ENCODE data around the gene SREBF2. TPM values are rescaled to one million over a fixed set of nuclear protein-coding genes. Genes with fewer than 3 reads are reported as not detected.

SREBF2 gene
- total and polyA plus RNA-seq, 2 donors (not counting 1 experiment from before 2014, with no cell fraction given) = 116 to 287 TPM

DNA sequence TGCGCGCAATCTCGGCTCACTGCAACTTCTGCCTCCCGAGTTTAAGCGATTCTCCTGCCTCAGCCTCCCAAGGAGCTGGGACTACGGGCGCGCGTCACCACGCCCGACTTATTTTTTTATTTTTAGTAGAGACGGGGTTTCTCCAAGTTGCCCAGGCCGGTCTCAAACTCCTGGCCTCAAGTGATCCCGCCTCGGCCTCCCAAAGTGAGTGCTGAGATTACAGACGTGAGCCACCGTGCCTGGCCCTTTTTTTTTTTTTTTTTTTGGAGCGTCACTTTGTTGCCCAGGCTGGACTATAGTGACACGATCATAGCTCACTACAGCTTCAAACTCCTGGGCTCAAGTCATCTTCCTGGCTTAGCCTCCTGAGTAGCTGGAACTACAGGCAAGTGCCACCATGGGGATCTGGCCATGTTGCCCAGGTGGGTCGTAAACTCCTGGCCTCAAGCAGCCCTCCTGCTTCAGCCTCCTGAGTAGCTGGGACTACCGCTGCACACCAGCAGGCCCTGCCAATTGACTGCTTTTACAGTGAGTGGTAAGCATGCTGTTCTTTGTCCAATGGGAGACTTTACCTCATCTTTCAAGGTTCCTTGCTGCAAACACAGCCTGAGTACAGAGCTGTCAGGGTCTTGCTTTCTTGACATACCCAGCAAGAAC lies 114.6 kb downstream of the SREBF2 start:
- Histone ChIP-seq H2AFZ (ENCODE audit: insufficient read depth, low read depth, low read length, poor library complexity, severe bottlenecking) (peak overlapping the region; percentile 74), H3K4me1 (ENCODE audit: control insufficient read depth in 2 of 2, insufficient read depth in 2 of 2, low read length in 2 of 2) (peaks cover 27 to 51% of the 10 kb centered on the region in 2 donors), H3K9ac (ENCODE audit: low read length) (peak overlapping the region; percentile 71), H3K27me3 (replicated peaks in 1 of 4; ENCODE audit: control extremely low read depth in 1 of 4, control insufficient read depth in 3 of 4, insufficient read depth in 4 of 4, low read length in 3 of 4) (peaks cover 0 to 10% (median 0%) of the 10 kb centered on the region in 4 experiments), H4K20me1 (ENCODE audit: control insufficient read depth, insufficient read depth, low read length, poor library complexity, severe bottlenecking) (no peaks in the 10 kb centered on the region), H3K4me2 (replicated peaks; ENCODE audit: low read depth, low read length, poor library complexity, severe bottlenecking) (peak overlapping the region; percentile 94), H3K4me3 (ENCODE audit: control extremely low read depth in 1 of 5, extremely low read depth in 1 of 5, insufficient read depth in 1 of 5, low read depth in 2 of 5, low read length in 4 of 5) (peak overlapping the region in 4 of 5 experiments; percentile 55 to 86 (median 73)), H3K79me2 (ENCODE audit: control insufficient read depth, insufficient read depth, low read length) (no peaks in the 10 kb centered on the region), H3K27ac (ENCODE audit: low read length in 2 of 2) (no peak overlapping the region), H3K36me3 (replicated peaks in 1 of 2; ENCODE audit: control extremely low read depth in 1 of 2, control insufficient read depth in 1 of 2, extremely low read depth in 1 of 2, insufficient read depth in 2 of 2, low read length in 1 of 2) (no peaks in the 10 kb centered on the region), H3K9me3 (ENCODE audit: control extremely low read depth in 1 of 3, control insufficient read depth in 2 of 3, insufficient read depth in 1 of 3, low read length in 2 of 3) (no peaks in the 10 kb centered on the region)
- H3K4me1 Mint-ChIP-seq = peaks cover 45% of the 10 kb centered on the region
- ATAC-seq (ENCODE audit: low read depth) (no peak), DNase-seq (no peak)
- intact Hi-C loops (cut with micrococcal nuclease) = loop anchor here (1.0 to 2.0 kb wide), 2 partner anchors 51 to 167 kb away; partner anchors contain the start of gene WBP2NL
- TF ChIP-seq EZH2 (IDR thresholded peaks at IDR 0.05; ENCODE audit: borderline replicate concordance, insufficient read depth, low read depth, low read length, poor library complexity, severe bottlenecking) (no peak), CTCF (IDR thresholded peaks at IDR 0.05) (no peak)
- 83% methylated on average over 20 of the region's 21 CpGs for WGBS (ENCODE audit: insufficient coverage)
- H3K4me3 Mint-ChIP-seq = peak overlapping the region; percentile 97
- no peaks in the 10 kb centered on the region for H3K9me3 Mint-ChIP-seq (ENCODE audit: insufficient read depth)
- H3K27me3 Mint-ChIP-seq = no peaks in the 10 kb centered on the region
- ChIA-PET CTCF (interaction anchor here (1.0 to 5.5 kb wide), 8 partner anchors 8 to 450 kb away, joined by 3 to 52 read pairs (median 4); partner anchors contain the start of genes MEI1 and TNFRSF13C), POLR2A (interaction anchor here (0.5 to 2.2 kb wide), 12 partner anchors 18 to 1179 kb away, joined by 3 to 13 read pairs (median 6); partner anchors contain the start of genes CCDC134, NDUFA6, SNU13 and SREBF2)
- no peak overlapping the region for H3K27ac Mint-ChIP-seq

- peaks cover 0 to 10% (median 0%) of the 10 kb centered on the region in 4 experiments for H3K27me3 ChIP-seq (replicated peaks in 1 of 4; ENCODE audit: control extremely low read depth in 1 of 4, control insufficient read depth in 3 of 4, insufficient read depth in 4 of 4, low read length in 3 of 4)
- POLR2A ChIA-PET = interaction anchor here (0.6 to 2.2 kb wide), 4 partner anchors 19 to 155 kb away, joined by 5 to 13 read pairs (median 7); partner anchors contain the start of gene SREBF2
- intact Hi-C loops (cut with micrococcal nuclease) = no loop called here
- no peaks in the 10 kb centered on the region for H3K79me2 ChIP-seq (ENCODE audit: control insufficient read depth, insufficient read depth, low read length)
- peaks cover 28 to 57% of the 10 kb centered on the region in 2 donors for H3K4me1 ChIP-seq (ENCODE audit: control insufficient read depth in 2 of 2, insufficient read depth in 2 of 2, low read length in 2 of 2)
- no peak overlapping the region for H3K27ac ChIP-seq (ENCODE audit: low read length in 2 of 2)
- ATAC-seq (ENCODE audit: low read depth) = no peak
- no peak overlapping the region for H3K9ac ChIP-seq (ENCODE audit: low read length)
- DNase-seq = no peak
- H3K4me3 ChIP-seq (ENCODE audit: control extremely low read depth in 1 of 5, extremely low read depth in 1 of 5, insufficient read depth in 1 of 5, low read depth in 2 of 5, low read length in 4 of 5) = no peak overlapping the region
- CTCF ChIA-PET = interaction anchor here (1.1 to 6.1 kb wide), 6 partner anchors 9 to 449 kb away, joined by 3 to 53 read pairs (median 4); partner anchors contain the start of genes MEI1 and TNFRSF13C
- no peak overlapping the region for H2AFZ ChIP-seq (ENCODE audit: insufficient read depth, low read depth, low read length, poor library complexity, severe bottlenecking)
- Mint-ChIP-seq H3K9me3 (ENCODE audit: insufficient read depth) (no peaks in the 10 kb centered on the region), H3K27me3 (no peaks in the 10 kb centered on the region), H3K4me1 (peaks cover 50% of the 10 kb centered on the region), H3K27ac (no peak overlapping the region), H3K4me3 (no peak overlapping the region)
- no CpG with 5 or more reads among the region's 2 CpGs for WGBS (ENCODE audit: insufficient coverage)
- H4K20me1 ChIP-seq (ENCODE audit: control insufficient read depth, insufficient read depth, low read length, poor library complexity, severe bottlenecking) = no peaks in the 10 kb centered on the region
- TF ChIP-seq EZH2 (IDR thresholded peaks at IDR 0.05; ENCODE audit: borderline replicate concordance, insufficient read depth, low read depth, low read length, poor library complexity, severe bottlenecking) (no peak), CTCF (IDR thresholded peaks at IDR 0.05) (no peak)
- H3K36me3 ChIP-seq (replicated peaks in 1 of 2; ENCODE audit: control extremely low read depth in 1 of 2, control insufficient read depth in 1 of 2, extremely low read depth in 1 of 2, insufficient read depth in 2 of 2, low read length in 1 of 2) = no peaks in the 10 kb centered on the region
- no peak overlapping the region for H3K4me2 ChIP-seq (replicated peaks; ENCODE audit: low read depth, low read length, poor library complexity, severe bottlenecking)
- no peaks in the 10 kb centered on the region for H3K9me3 ChIP-seq (ENCODE audit: control extremely low read depth in 1 of 3, control insufficient read depth in 2 of 3, insufficient read depth in 1 of 3, low read length in 2 of 3)
These were observed 115.2 kb downstream of the SREBF2 start for GRCh38 chr22:41948142-41948541.
